WTC11 (cell line): ENCODE results near the gene FAM187B. TPM values are rescaled to one million over a fixed set of nuclear protein-coding genes. Genes with fewer than 3 reads are reported as not detected.

ENCODE experiments used
- ATAC-seq: fragments of 200-7000 bp; cut with Tn5 transposase; 2 replicates; pipeline ENCODE4 v1.10.0; 2021; ENCODE audit warnings: mild to moderate bottlenecking, moderate library complexity
- CTCF ChIA-PET: fragments of 300-600 bp; sonication (Branson Sonifier 250); formaldehyde crosslinking; loops from one replicate; lab custom pipeline; 2021; ENCODE audit warnings: antibody characterized with exemption; lab: Charles Lee
- POLR2A ChIA-PET: fragments of 350-600 bp; sonication (Branson Sonifier 250); formaldehyde crosslinking; loops from one replicate; lab custom pipeline; 2021; ENCODE audit warnings: antibody characterized with exemption; lab: Charles Lee
- DNase-seq: peaks from one replicate; pipeline ENCODE4 v3.0.0; 2021; ENCODE audit warnings: low spot score
- H3K27ac Mint-ChIP-seq: 2 replicates; pipeline ENCODE4 v1.8.0; 2021; ENCODE audit warnings: mixed read lengths
- H3K27me3 Mint-ChIP-seq: 2 replicates; pipeline ENCODE4 v1.8.0; 2021; ENCODE audit warnings: low read depth, mild to moderate bottlenecking, moderate library complexity, mixed read lengths
- H3K36me3 Mint-ChIP-seq: 2 replicates; pipeline ENCODE4 v1.8.0; 2021; ENCODE audit warnings: mixed read lengths
- H3K4me1 Mint-ChIP-seq: 2 replicates; pipeline ENCODE4 v1.8.0; 2022; ENCODE audit warnings: mixed read lengths
- H3K4me3 Mint-ChIP-seq: 2 replicates; pipeline ENCODE4 v1.8.0; 2021; ENCODE audit warnings: mild to moderate bottlenecking, moderate library complexity, mixed read lengths
- H3K9me3 Mint-ChIP-seq: 2 replicates; pipeline ENCODE4 v1.8.0; 2021; ENCODE audit warnings: mixed read lengths
- ATF2 ChIP-seq: sonication (generic); formaldehyde crosslinking; IDR thresholded peaks from 2 replicates; pipeline ENCODE4 v1.8.1; 2022; ENCODE audit warnings: low read depth, missing genetic modification reagents, borderline replicate concordance
- E2F1 ChIP-seq: sonication (generic); formaldehyde crosslinking; IDR thresholded peaks from 2 replicates; pipeline ENCODE4 v1.8.0; 2022; ENCODE audit warnings: mild to moderate bottlenecking, missing genetic modification reagents
- ELF4 ChIP-seq: sonication (generic); formaldehyde crosslinking; IDR thresholded peaks from 2 replicates; pipeline ENCODE4 v1.8.1; 2022; ENCODE audit warnings: low read depth, mild to moderate bottlenecking, moderate library complexity, missing genetic modification reagents
- EMX1 ChIP-seq: fragments of 250-450 bp; sonication (Bioruptor Pico); IDR thresholded peaks from 2 replicates; pipeline ENCODE4 v1.8.0; 2021; ENCODE audit warnings: mild to moderate bottlenecking
- ERG ChIP-seq: fragments of 250-450 bp; sonication (Bioruptor Pico); IDR thresholded peaks from 2 replicates; pipeline ENCODE4 v1.8.0; 2021; ENCODE audit warnings: mild to moderate bottlenecking
- ETV6 ChIP-seq: sonication (generic); formaldehyde crosslinking; IDR thresholded peaks from 2 replicates; pipeline ENCODE4 v1.8.1; 2022; ENCODE audit warnings: mild to moderate bottlenecking, missing genetic modification reagents
- FOXK1 ChIP-seq: sonication (generic); formaldehyde crosslinking; IDR thresholded peaks from 2 replicates; pipeline ENCODE4 v1.8.0; 2022; ENCODE audit warnings: mild to moderate bottlenecking, moderate library complexity, missing genetic modification reagents
- HMGXB4 ChIP-seq: sonication (generic); formaldehyde crosslinking; IDR thresholded peaks from 2 replicates; pipeline ENCODE4 v1.8.1; 2023; ENCODE audit warnings: mild to moderate bottlenecking, moderate library complexity, missing genetic modification reagents
- IRF2 ChIP-seq: sonication (generic); formaldehyde crosslinking; IDR thresholded peaks from 2 replicates; pipeline ENCODE4 v1.8.0; 2022; ENCODE audit warnings: low read depth, missing genetic modification reagents, borderline replicate concordance
- MXD4 ChIP-seq: fragments of 250-450 bp; sonication (Bioruptor Pico); IDR thresholded peaks from 2 replicates; pipeline ENCODE4 v1.8.0; 2021; ENCODE audit warnings: mild to moderate bottlenecking, moderate library complexity, borderline replicate concordance
- NFE2L1 ChIP-seq: sonication (generic); formaldehyde crosslinking; IDR thresholded peaks from 2 replicates; pipeline ENCODE4 v1.8.1; 2023; ENCODE audit warnings: missing genetic modification reagents
- NR3C1 ChIP-seq: sonication (generic); formaldehyde crosslinking; conservative IDR thresholded peaks from 2 replicates; pipeline ENCODE4 v1.8.1; 2023; ENCODE audit warnings: low read depth, mild to moderate bottlenecking, missing genetic modification reagents
- PREB ChIP-seq: sonication (generic); formaldehyde crosslinking; IDR thresholded peaks from 2 replicates; pipeline ENCODE4 v1.8.1; 2022; ENCODE audit warnings: mild to moderate bottlenecking, missing genetic modification reagents, moderate library complexity, borderline replicate concordance
- PRRX2 ChIP-seq: fragments of 250-450 bp; sonication (Bioruptor Pico); IDR thresholded peaks from 2 replicates; pipeline ENCODE4 v1.8.0; 2021; ENCODE audit warnings: mild to moderate bottlenecking
- SMAD4 ChIP-seq: sonication (generic); formaldehyde crosslinking; IDR thresholded peaks from 2 replicates; pipeline ENCODE4 v1.8.0; 2022; ENCODE audit warnings: mild to moderate bottlenecking, missing genetic modification reagents
- SP1 ChIP-seq: sonication (generic); formaldehyde crosslinking; conservative IDR thresholded peaks from 2 replicates; pipeline ENCODE4 v1.8.1; 2022; ENCODE audit warnings: missing genetic modification reagents
- USF1 ChIP-seq: sonication (generic); formaldehyde crosslinking; IDR thresholded peaks from 2 replicates; pipeline ENCODE4 v1.8.0; 2022; ENCODE audit warnings: mild to moderate bottlenecking, missing genetic modification reagents
- ZBTB43 ChIP-seq: sonication (generic); formaldehyde crosslinking; IDR thresholded peaks from 2 replicates; pipeline ENCODE4 v1.8.1; 2023; ENCODE audit warnings: mild to moderate bottlenecking, missing genetic modification reagents
- ZNF219 ChIP-seq: sonication (generic); formaldehyde crosslinking; IDR thresholded peaks from 2 replicates; pipeline ENCODE4 v1.8.0; 2023; ENCODE audit warnings: missing genetic modification reagents, mild to moderate bottlenecking, borderline replicate concordance
- ZNF512 ChIP-seq: sonication (generic); formaldehyde crosslinking; IDR thresholded peaks from 2 replicates; pipeline ENCODE4 v1.8.1; 2022; ENCODE audit warnings: missing genetic modification reagents, borderline replicate concordance
- total RNA-seq: library from RNA; stranded (reverse); gene quantifications from 3 replicates; pipeline ENCODE4 v1.2.3, GENCODE V29; 2021

Gene FAM187B
- total RNA-seq, 1 experiment from 2014 or later, result 0.20 TPM

GRCh38 chr19:35274323-35274722, 45.8 kb upstream of the FAM187B start (continued):
- no peak for TF ChIP-seq NR3C1 (CRISPR knock-in tag)
- TF ChIP-seq IRF2, result no peak
- TF ChIP-seq, all 79 proteins: peak for 0

GRCh38 chr19:35273686-35274259, 45.2 kb upstream of the FAM187B start:
- CTCF ChIA-PET, result no interaction called here

GRCh38 chr19:35272954-35273649, 44.6 kb upstream of the FAM187B start:
- POLR2A ChIA-PET, result no interaction called here
- Mint-ChIP-seq H3K4me3 (no peak overlapping the region), H3K9me3 (no peaks in the 10 kb centered on the region), H3K27me3 (no peaks in the 10 kb centered on the region), H3K27ac (peak overlapping the region; percentile 38; the same call in 1 of the 2 replicates), H3K4me1 (no peaks in the 10 kb centered on the region), H3K36me3 (peaks cover 56% of the 10 kb centered on the region)
- CTCF ChIA-PET, result no interaction called here
- ATAC-seq (no peak), DNase-seq (no peak)
- TF ChIP-seq PRRX2 (CRISPR knock-in tag), result no peak
- no peak for TF ChIP-seq ZNF512 (CRISPR knock-in tag)
- TF ChIP-seq ETV6 (CRISPR knock-in tag), result no peak
- no peak for TF ChIP-seq SMAD4 (CRISPR knock-in tag)
- TF ChIP-seq MXD4, result no peak
- TF ChIP-seq PREB (CRISPR knock-in tag), result no peak
- no peak for TF ChIP-seq ERG (CRISPR knock-in tag)
- TF ChIP-seq E2F1, result no peak
- TF ChIP-seq USF1 (CRISPR knock-in tag), result no peak
- no peak for TF ChIP-seq NFE2L1 (CRISPR knock-in tag)
- no peak for TF ChIP-seq ZNF219 (CRISPR knock-in tag)
- TF ChIP-seq HMGXB4 (CRISPR knock-in tag), result no peak
- no peak for TF ChIP-seq SP1 (CRISPR knock-in tag)
- no peak for TF ChIP-seq FOXK1

More at GRCh38 chr19:35273686-35274259, 45.2 kb upstream of the FAM187B start:
- POLR2A ChIA-PET, result no interaction called here
- no peak for DNase-seq
- H3K27me3 Mint-ChIP-seq, result no peaks in the 10 kb centered on the region
- H3K9me3 Mint-ChIP-seq, result no peaks in the 10 kb centered on the region
- H3K4me3 Mint-ChIP-seq, result no peak overlapping the region
- TF ChIP-seq ZBTB43 (CRISPR knock-in tag) (no peak), EMX1 (CRISPR knock-in tag) (no peak), ELF4 (CRISPR knock-in tag) (no peak), ATF2 (CRISPR knock-in tag) (no peak)
- H3K27ac Mint-ChIP-seq, result peak overlapping the region; percentile 12; the same call in 1 of the 2 replicates
- ATAC-seq, result no peak
- peaks cover 56% of the 10 kb centered on the region for H3K36me3 Mint-ChIP-seq
- no peaks in the 10 kb centered on the region for H3K4me1 Mint-ChIP-seq
